Central memory CD8-positive, alpha-beta T cell (primary cell): ENCODE measurements around the gene POM121C.
A peak's percentile ranks its signal among the peaks of the same experiment; 100 is the strongest.
"Not testable (repeated sequence)": the region's sequence is repeated elsewhere in the genome, so short reads cannot be mapped to it uniquely, and the experiment has no call there.

ENCODE experiments used
- ATAC-seq: fragments of 150-1000 bp; cut with Tn5 transposase; replicated peaks from 2 replicates; pipeline ENCODE4 v1.10.0; 2022; ENCODE audit warnings: mild to moderate bottlenecking, moderate FRiP score, moderate number of reproducible peaks; ENCODE audit not compliant: poor library complexity, severe bottlenecking; ENCODE audit errors: extremely low read depth
- DNase-seq, 2 donors: peaks; one replicate each; pipeline ENCODE4 v3.0.0; 2021; ENCODE audit warnings: low spot score in 2 of 2
- H3K27ac Mint-ChIP-seq: one replicate; pipeline ENCODE4 v1.8.0; 2022; ENCODE audit warnings: low read depth, mild to moderate bottlenecking, moderate library complexity, mixed read lengths
- H3K27me3 Mint-ChIP-seq: one replicate; pipeline ENCODE4 v1.8.0; 2022; ENCODE audit warnings: mixed read lengths
- H3K36me3 Mint-ChIP-seq: one replicate; pipeline ENCODE4 v1.8.0; 2022; ENCODE audit warnings: mild to moderate bottlenecking, moderate library complexity, mixed read lengths; ENCODE audit not compliant: insufficient read depth
- H3K4me1 Mint-ChIP-seq: one replicate; pipeline ENCODE4 v1.8.0; 2022; ENCODE audit warnings: mixed read lengths
- H3K4me3 Mint-ChIP-seq: one replicate; pipeline ENCODE4 v1.8.0; 2022; ENCODE audit warnings: mild to moderate bottlenecking, moderate library complexity, mixed read lengths
- H3K9me3 Mint-ChIP-seq: one replicate; pipeline ENCODE4 v1.8.0; 2022; ENCODE audit warnings: mixed read lengths

The POM121C gene

DNA sequence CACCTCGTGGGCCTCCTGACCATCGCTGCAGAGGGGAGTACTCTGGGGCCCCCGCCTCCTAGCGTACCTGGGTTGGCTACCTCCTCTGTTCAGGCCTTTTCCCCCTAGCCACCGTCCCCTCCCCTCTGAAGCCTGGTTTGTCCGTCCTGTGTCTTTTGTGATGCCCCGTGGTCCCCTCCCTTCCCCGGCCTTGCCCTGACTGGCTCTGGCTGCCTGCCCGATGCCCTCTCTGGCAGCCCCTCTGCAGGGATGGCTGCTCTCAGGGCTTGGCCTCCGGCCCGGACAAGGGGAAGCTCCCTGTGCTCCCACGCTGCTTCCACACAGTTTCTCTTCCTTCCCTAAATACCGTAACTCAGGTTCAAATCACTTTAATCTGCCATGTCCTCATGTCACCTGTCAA is 66.4 kb downstream of the POM121C start:
- not testable (repeated sequence) for H3K27me3 Mint-ChIP-seq, H3K4me3 Mint-ChIP-seq, H3K4me1 Mint-ChIP-seq, H3K27ac Mint-ChIP-seq, DNase-seq, ATAC-seq, H3K9me3 Mint-ChIP-seq
- H3K36me3 Mint-ChIP-seq: peaks cover 35% of the 10 kb centered on the region

DNA sequence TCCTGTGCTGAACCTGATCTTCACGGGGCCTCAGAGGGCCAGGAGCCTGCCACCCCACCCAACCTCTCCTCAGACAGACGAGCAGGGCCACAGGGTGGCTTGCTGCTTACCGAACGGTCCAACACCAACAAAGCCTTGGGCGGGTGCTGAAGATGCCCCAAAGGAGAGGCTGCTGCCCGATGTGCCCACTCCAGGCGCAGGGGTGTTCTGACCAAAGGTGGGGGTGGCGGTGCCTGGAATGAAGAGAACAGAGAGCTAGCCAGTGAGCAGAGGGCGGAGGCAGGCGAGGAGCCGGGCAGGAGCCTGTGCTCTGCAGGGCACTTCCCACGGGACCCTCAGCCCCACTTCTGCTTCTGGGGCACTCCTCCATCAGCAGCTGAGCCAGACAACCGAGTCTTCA is 66.9 kb downstream of the POM121C start:
- peaks cover 32% of the 10 kb centered on the region for H3K36me3 Mint-ChIP-seq
- not testable (repeated sequence) for H3K27ac Mint-ChIP-seq, H3K9me3 Mint-ChIP-seq, ATAC-seq, H3K4me1 Mint-ChIP-seq, DNase-seq, H3K4me3 Mint-ChIP-seq, H3K27me3 Mint-ChIP-seq

DNA sequence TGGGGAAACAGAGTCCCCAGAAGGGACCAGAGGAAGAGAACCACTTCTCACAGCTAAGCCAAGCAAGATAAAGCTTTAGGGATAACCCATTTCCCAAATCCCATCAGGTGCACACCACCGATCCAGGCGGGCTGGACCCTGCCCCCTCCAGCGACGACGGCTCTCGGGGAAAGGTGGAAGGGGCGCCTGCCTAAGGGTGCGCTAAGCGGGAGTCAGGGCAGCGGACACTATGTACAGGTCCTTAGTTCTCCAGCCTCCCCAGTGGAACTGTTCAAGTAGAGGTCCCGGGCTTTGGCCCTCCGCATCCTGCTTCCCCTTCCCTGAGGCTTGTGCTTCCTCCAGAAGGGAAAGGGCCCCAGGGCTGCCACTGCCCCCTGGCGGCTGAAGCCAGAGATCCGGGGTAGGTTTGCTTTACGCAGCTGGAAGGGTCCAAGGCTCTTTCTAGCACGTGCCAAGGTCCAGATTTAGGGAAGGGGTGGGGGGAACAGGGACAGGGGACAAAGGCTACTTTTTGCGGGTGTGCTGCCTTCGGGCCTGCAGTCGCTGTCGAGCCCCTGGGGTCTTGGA is 67.7 kb downstream of the POM121C start:
- not testable (repeated sequence) for H3K4me3 Mint-ChIP-seq, DNase-seq, H3K9me3 Mint-ChIP-seq, H3K27ac Mint-ChIP-seq, H3K27me3 Mint-ChIP-seq, H3K4me1 Mint-ChIP-seq, ATAC-seq
- H3K36me3 Mint-ChIP-seq: peaks cover 32% of the 10 kb centered on the region

DNA sequence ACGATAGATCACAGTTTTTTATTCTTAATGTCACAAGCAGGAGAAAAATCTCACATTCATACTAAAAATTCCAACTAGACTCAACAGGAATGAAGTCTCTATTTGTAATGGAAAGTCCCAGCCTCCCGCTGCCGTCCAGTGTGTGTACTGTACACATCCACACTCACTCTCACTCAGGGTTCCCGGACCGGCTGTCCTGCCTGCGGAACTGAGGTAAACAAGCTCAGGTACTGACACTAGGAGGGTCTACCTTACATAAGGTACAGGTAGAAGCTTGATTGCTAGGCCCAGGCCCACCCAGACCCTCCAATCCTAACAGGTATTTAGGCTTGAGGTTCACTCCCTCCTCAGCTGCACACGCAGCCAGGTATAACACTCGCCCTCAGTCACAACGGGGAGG is 69.3 kb downstream of the POM121C start:
- H3K4me3 Mint-ChIP-seq: not testable (repeated sequence)

DNA sequence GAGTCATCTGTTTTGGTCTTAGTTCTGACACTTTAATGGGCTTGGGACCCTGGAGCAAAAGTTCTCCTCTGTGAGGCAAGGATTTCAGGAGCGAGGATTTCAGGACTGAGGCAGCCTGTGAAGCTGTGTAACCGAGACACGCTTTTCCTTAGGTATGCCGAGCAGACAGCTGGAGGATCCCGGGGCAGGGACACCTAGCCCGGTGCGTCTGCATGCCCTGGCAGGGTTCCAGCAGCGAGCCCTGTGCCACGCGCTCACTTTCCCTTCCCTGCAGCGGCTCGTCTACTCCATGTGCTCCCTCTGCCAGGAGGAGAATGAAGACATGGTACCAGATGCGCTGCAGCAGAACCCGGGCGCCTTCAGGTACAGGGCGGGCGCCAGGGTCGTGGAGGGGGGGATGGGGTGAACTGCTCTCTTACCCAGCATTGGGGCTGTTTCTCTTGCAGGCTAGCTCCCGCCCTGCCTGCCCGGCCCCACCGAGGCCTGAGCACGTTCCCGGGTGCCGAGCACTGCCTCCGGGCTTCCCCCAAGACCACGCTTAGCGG is 70.2 kb downstream of the POM121C start:
- not testable (repeated sequence) for ATAC-seq, H3K27ac Mint-ChIP-seq, H3K4me3 Mint-ChIP-seq, DNase-seq, H3K27me3 Mint-ChIP-seq, H3K9me3 Mint-ChIP-seq, H3K4me1 Mint-ChIP-seq
- H3K36me3 Mint-ChIP-seq: peaks cover 24% of the 10 kb centered on the region

More for the DNA sequence above, 69.3 kb downstream of the POM121C start:
- H3K9me3 Mint-ChIP-seq, H3K27ac Mint-ChIP-seq, H3K4me1 Mint-ChIP-seq, H3K27me3 Mint-ChIP-seq, DNase-seq, ATAC-seq: not testable (repeated sequence)
- H3K36me3 Mint-ChIP-seq: peaks cover 28% of the 10 kb centered on the region

DNA sequence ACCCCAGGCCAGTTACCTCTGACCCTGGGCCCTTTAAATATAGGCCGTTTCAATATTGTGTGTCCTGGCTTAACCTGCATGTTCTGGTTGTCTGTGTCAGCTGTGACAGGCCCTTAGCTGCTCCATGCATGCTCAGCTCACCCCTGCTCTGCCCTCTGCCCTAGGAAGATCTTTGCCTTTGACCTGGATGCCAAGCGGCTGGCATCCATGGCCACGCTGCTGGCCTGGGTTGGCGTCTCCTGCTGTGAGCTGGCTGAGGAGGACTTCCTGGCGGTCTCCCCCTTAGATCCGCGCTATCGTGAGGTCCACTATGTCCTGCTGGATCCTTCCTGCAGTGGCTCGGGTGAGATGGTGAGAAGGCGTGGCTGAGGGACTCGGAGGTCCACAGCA is 70.7 kb downstream of the POM121C start:
- H3K27me3 Mint-ChIP-seq, H3K4me1 Mint-ChIP-seq, H3K4me3 Mint-ChIP-seq, H3K9me3 Mint-ChIP-seq, H3K27ac Mint-ChIP-seq, ATAC-seq, DNase-seq: not testable (repeated sequence)
- peaks cover 21% of the 10 kb centered on the region for H3K36me3 Mint-ChIP-seq

DNA sequence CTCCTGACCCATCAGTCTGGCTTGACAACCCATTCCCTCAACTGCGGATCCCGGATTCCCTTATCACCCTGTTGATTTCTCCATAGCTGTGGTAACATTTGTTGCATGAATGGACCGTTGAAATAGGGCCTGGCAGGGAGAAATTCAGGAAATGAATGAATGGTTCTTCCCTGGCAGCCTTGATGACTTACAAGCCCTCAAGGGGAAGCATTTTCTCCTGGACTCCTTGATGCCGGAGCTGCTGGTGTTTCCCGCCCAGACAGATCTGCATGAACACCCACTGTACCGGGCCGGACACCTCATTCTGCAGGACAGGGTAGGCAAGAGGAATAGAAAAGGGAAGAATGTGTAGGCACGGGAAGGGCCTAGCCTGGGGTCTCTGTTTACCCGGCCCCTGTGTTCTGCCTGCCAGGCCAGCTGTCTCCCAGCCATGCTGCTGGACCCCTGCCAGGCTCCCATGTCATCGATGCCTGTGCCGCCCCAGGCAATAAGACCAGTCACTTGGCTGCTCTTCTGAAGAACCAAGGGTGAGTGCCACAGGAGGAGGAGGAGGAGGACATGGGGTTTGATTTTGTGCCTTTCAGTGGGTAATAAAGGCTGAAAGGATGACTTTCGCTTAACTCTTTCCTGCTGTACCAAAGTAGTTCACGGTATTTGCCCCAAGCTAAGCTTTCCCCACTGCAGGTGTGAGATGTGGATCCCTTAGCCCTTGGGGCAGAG is 71.2 kb downstream of the POM121C start:
- H3K4me1 Mint-ChIP-seq, ATAC-seq, DNase-seq, H3K4me3 Mint-ChIP-seq, H3K9me3 Mint-ChIP-seq, H3K27ac Mint-ChIP-seq, H3K27me3 Mint-ChIP-seq: not testable (repeated sequence)
- H3K36me3 Mint-ChIP-seq: peaks cover 16% of the 10 kb centered on the region

DNA sequence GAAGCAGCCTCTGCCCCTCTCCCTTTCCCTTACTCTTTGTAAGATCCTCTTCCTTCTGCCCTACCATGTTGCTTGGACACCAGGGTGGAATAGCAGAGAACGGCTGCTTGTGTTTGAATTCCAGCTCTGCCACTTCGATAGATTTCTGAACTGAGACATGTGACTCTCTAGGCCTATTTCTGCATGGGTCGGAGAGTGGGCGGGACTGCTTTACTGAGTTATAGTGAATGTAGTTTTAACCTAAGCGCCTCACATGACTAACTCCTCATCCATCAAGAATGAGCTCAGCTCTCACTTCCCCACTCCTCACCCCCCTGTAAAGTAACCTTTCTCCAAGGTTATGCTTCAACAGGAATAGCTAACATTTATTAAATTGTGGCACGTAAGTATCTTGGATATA is 71.9 kb downstream of the POM121C start:
- H3K27ac Mint-ChIP-seq, DNase-seq, H3K4me3 Mint-ChIP-seq, H3K27me3 Mint-ChIP-seq, ATAC-seq, H3K9me3 Mint-ChIP-seq, H3K4me1 Mint-ChIP-seq: not testable (repeated sequence)
- peaks cover 15% of the 10 kb centered on the region for H3K36me3 Mint-ChIP-seq

DNA sequence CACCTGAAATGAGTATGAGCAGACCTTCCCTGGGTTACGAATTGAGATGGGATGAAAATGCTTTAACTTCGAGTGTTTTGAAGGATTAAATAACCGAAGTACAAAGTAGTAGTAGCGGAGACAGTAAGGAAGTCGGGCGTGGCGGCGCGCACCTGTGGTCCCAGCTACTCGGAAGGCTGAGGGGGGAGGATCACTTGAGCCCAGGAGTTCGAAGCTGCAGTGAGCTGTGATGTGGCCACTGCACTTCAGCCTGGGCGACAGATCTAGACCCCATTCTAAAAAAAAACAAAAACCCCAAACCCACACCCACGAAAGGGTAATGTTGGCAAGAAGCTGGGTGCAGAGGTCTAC is 75.3 kb downstream of the POM121C start:
- H3K36me3 Mint-ChIP-seq, H3K4me1 Mint-ChIP-seq, H3K4me3 Mint-ChIP-seq, H3K9me3 Mint-ChIP-seq, H3K27ac Mint-ChIP-seq, DNase-seq, H3K27me3 Mint-ChIP-seq: not testable (repeated sequence)
- ATAC-seq: peak; percentile 15

DNA sequence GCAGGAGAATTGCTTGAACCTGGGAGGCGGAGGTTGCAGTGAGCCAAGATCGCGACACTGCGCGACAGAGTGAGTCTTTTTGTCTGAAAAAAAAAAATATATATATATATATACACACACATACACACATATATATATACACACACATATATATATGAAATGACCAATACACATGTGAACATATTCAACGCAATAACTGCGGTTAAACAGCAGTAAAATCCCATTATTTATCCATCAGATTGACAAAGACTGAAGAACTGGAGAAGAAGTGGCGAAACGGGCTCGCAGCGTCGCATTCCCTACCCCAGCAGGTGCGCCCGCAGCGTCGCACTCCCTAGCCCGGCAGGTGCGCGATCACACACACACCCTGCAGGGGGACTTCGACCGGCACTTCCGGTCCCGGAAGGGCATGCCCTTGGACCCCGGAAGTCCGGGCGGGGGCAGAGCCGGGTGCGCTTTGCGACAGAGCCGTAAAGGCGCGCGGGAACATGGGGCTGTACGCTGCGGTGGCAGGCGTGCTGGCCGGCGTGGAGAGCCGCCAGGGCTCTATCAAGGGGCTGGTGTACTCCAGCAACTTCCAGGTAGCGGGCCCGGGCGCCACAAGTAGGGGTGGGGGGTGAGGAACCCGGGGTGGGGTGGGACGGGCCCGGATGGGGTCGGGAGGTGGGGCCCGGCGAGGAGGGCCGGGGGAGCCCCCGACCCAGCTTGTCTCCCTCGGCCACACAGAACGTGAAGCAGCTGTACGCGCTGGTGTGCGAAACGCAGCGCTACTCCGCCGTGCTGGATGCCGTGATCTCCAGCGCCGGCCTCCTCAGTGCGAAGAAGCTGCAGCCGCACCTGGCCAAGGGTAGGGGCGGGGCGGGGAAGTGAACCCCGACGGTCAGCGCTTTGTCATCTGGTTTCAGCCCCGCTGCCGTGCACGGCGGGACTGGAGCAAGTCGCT is 75.9 kb downstream of the POM121C start:
- H3K27me3 Mint-ChIP-seq, H3K36me3 Mint-ChIP-seq, H3K9me3 Mint-ChIP-seq, H3K4me1 Mint-ChIP-seq, H3K27ac Mint-ChIP-seq, DNase-seq: not testable (repeated sequence)
- ATAC-seq: peak; percentile 96
- peak overlapping the region; percentile 52 for H3K4me3 Mint-ChIP-seq

DNA sequence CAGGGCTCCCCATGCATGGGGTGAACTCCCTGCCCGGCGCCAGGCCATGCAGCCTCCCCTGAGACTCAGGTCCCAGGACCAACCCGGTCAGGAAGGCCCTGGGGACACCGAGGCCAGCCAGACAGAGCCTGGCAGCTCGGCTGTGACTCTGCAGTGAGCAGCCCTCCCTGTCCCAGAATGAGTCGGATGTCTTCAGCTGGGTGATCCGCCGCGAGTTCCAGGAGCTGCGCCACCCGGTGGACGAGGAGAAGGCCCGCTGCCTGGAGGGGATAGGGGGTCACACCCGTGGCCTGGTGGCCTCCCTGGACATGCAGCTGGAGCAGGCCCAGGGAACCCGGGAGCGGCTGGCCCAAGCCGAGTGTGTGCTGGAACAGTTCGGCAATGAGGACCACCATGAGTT is 81.4 kb downstream of the POM121C start:
- H3K27me3 Mint-ChIP-seq, ATAC-seq, H3K27ac Mint-ChIP-seq, DNase-seq, H3K9me3 Mint-ChIP-seq, H3K4me3 Mint-ChIP-seq, H3K4me1 Mint-ChIP-seq, H3K36me3 Mint-ChIP-seq: not testable (repeated sequence)

DNA sequence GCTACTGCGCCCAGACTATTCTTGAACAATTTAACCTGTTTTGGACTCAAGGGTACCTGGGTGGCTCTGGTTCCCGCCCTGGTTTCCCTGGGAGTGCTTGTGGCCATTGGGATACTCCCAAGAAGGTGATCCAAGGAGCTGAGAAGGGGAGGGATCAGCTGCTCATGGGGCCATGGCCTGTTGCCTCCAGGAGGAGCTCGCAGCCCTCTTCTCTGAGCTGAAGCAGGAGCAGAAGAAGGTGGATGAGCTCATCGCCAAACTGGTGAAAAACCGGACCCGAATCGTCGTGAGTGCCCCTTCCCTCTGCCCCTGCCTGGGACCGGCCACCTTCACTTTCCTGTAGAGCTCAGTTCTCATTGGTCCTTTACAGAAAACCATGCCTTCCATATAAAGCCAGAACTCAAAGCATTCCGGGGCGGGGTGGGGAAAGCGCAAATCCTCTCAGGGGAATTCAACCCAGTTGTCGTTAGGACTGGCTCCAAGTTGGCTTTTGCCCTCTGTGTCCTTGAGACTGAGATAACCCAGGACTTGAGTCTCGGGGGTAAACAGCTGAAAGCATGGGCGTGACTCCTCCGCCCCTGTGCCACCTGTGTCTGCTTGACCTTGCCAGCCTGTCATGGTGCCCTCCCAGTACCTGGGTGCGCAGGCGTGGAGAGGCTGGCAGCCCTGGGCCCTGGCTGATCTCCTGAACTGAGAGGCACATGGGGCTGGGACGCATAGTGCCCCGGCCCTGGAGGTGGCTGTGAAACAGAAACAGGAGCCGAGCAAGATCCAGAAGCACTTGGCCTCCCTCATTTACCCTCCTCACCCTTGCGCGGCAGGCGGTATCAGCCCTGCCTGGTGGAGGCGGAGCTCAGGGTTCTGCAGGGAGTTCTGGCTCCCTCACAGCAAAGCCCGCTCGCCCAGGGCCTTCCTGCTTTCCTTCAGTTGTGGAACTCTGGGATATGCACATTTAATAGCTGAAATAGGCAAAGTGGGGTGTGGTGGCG is 82.3 kb downstream of the POM121C start:
- ATAC-seq, H3K9me3 Mint-ChIP-seq, H3K4me1 Mint-ChIP-seq, H3K4me3 Mint-ChIP-seq, DNase-seq, H3K36me3 Mint-ChIP-seq, H3K27ac Mint-ChIP-seq, H3K27me3 Mint-ChIP-seq: not testable (repeated sequence)
